Mesodermal cell (in vitro differentiated cells): ENCODE measurements around the gene GJD4.
A peak's percentile ranks its signal among the peaks of the same experiment; 100 is the strongest.

Experiments used
- H3K27ac ChIP-seq: 2 replicates; pipeline ENCODE4 v1.7.0; 2013; ENCODE audit warnings: mild to moderate bottlenecking, low read depth, low read length, moderate library complexity; ENCODE audit not compliant: severe bottlenecking
- H3K36me3 ChIP-seq: 2 replicates; pipeline ENCODE4 v1.7.1; 2013; ENCODE audit warnings: mild to moderate bottlenecking, low read length, moderate library complexity; ENCODE audit not compliant: control insufficient read depth, insufficient read depth
- H3K4me1 ChIP-seq: one replicate; pipeline ENCODE4 v1.7.1; 2013; ENCODE audit warnings: mild to moderate bottlenecking, low read length; ENCODE audit not compliant: insufficient read depth, control insufficient read depth, poor library complexity, severe bottlenecking
- H3K4me3 ChIP-seq: 2 replicates; pipeline ENCODE4 v1.7.0; 2013; ENCODE audit warnings: low read length, control low read depth, mild to moderate bottlenecking; ENCODE audit not compliant: insufficient read depth, poor library complexity, severe bottlenecking; ENCODE audit errors: extremely low read depth
- H3K9me3 ChIP-seq: 2 replicates; pipeline ENCODE4 v1.7.1; 2013; ENCODE audit warnings: mild to moderate bottlenecking, low read length, moderate library complexity; ENCODE audit not compliant: control insufficient read depth
- WGBS, 2 experiments: methylation state at CpG; one replicate each; pipeline ENCODE4 v1.1.5; 2013; ENCODE audit warnings: missing lambda C conversion rate in 2 of 2; ENCODE audit not compliant: insufficient coverage in 2 of 2; 5-methylcytosine and 5-hydroxymethylcytosine counted together

GJD4 gene

GRCh38 chr10:35614312-35614711, 9.2 kb downstream of the GJD4 start:
- no peak overlapping the region for H3K4me3 ChIP-seq
- H3K36me3 ChIP-seq = no peaks in the 10 kb centered on the region
- H3K9me3 ChIP-seq = peaks cover 10% of the 10 kb centered on the region
- 75 to 80% methylated on average over 3 to 4 of the region's 5 CpGs for WGBS, 2 experiments
- no peaks in the 10 kb centered on the region for H3K4me1 ChIP-seq
- no peak overlapping the region for H3K27ac ChIP-seq

DNA sequence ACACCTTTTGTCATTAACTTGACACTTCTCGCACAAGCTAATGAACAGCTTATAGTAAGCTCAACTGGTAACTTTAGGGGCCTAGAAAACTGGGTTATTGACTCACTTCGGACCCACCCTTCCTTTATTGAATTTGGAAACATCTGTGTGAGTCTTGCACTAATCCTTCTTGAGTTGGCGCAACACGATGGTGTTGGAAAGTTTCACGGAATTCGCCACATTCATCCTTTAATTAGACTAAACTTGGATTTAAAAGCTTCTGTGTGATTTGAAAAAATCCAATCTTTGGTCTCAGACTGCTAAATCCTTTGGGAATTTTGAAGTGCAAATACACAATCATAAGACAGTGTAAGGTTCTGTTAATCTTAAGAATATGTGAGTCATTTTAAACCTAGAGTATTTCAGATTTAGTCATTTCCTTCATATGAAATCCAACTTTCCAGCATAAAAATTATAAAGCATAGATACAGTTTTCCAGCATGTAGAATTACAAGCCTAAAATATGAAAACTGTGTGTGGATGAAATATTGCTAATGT, 21.9 kb downstream of the GJD4 start:
- Histone ChIP-seq H3K9me3 (no peaks in the 10 kb centered on the region), H3K27ac (no peak overlapping the region), H3K4me1 (no peaks in the 10 kb centered on the region), H3K36me3 (no peaks in the 10 kb centered on the region), H3K4me3 (no peak overlapping the region)
- WGBS, 2 experiments = 73 to 78% methylated on average over 2 to 4 of the region's 6 CpGs

DNA sequence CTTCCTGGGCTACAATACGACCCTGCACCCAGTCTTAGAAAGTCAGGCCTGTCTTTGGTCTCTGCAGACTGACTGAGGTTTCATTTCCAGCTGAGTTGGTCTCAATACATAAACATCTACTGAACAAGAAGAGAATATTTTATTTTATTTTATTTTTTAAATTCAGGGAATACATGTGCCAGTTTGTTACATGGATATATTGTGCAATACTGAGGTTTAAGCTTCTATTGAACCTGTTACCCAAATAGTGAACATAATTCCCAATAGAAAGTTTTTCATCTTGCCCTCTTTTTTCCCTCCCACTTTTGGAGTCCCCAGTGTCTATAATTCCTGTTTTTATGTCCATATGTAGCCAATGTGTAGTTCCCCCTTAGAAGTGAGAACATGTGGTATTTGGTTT, 26.3 kb downstream of the GJD4 start:
- WGBS, 2 experiments = 75% methylated on average over 1 of the region's 1 CpG; no CpG with 5 or more reads in 1 of the 2 experiments
- Histone ChIP-seq H3K9me3 (no peaks in the 10 kb centered on the region), H3K36me3 (no peaks in the 10 kb centered on the region), H3K4me3 (no peak overlapping the region), H3K27ac (no peak overlapping the region), H3K4me1 (peaks cover 4% of the 10 kb centered on the region)

DNA sequence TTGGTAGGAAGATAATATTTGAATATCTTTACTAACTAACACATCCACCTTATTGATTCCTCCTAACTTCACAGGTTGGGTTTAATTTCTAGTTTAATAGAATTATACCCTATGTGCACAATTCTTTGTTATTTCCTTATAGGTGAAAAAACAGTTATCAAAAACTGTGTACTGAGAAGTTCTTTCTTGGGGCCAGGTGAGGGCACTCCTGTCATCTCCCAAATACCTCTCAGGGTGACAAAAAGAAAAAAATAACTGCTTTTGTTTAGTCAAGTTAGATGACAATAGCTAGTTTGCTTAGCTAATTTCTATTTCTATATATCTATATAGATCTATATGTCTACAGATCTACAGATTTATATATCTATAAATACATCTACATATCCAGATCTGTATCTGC, 26.9 kb downstream of the GJD4 start:
- no peaks in the 10 kb centered on the region for H3K36me3 ChIP-seq
- H3K4me3 ChIP-seq = no peak overlapping the region
- peaks cover 8% of the 10 kb centered on the region for H3K4me1 ChIP-seq
- no peak overlapping the region for H3K27ac ChIP-seq
- no peaks in the 10 kb centered on the region for H3K9me3 ChIP-seq

GRCh38 chr10:35633006-35633980, 28.2 kb downstream of the GJD4 start:
- WGBS, 2 experiments = 81 to 84% methylated on average over 5 to 6 of the region's 12 CpGs
- Histone ChIP-seq H3K36me3 (no peaks in the 10 kb centered on the region), H3K4me1 (peaks cover 15% of the 10 kb centered on the region), H3K9me3 (no peaks in the 10 kb centered on the region), H3K4me3 (no peak overlapping the region), H3K27ac (no peak overlapping the region)

GRCh38 chr10:35635576-35635975, 30.4 kb downstream of the GJD4 start:
- Histone ChIP-seq H3K36me3 (no peaks in the 10 kb centered on the region), H3K4me3 (no peak overlapping the region), H3K27ac (no peak overlapping the region), H3K4me1 (peaks cover 18% of the 10 kb centered on the region), H3K9me3 (no peaks in the 10 kb centered on the region)
- WGBS, 2 experiments = 7 to 25% methylated on average over 3 to 6 of the region's 6 CpGs

- H3K36me3 ChIP-seq = no peaks in the 10 kb centered on the region
- H3K4me1 ChIP-seq = peaks cover 18% of the 10 kb centered on the region
- no peaks in the 10 kb centered on the region for H3K9me3 ChIP-seq
- no peak overlapping the region for H3K27ac ChIP-seq
- 12 to 50% methylated on average over 1 to 4 of the region's 7 CpGs for WGBS, 2 experiments
- peak overlapping the region; percentile 41 for H3K4me3 ChIP-seq
Observed at GRCh38 chr10:35636956-35637355, 31.8 kb downstream of the GJD4 start.

DNA sequence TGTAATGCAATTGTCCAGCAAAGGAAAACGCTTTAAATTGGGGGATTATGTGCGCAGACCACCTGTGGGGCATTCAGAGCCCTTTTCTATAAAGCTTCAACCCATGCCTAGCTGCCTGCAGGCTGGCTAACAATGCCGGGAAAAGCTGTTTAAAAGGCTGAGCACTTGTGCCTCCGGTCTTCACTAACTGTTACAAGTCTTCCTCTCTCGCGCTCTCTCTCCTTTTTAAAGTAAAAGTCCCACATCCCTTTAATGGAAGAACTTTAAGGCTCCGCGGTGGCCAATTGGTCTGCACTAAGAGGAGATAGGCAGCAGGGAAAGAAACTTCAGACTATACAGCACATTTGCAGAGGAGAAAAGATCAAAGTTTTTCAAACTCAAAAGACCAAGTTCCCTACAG, 32.3 kb downstream of the GJD4 start:
- Histone ChIP-seq H3K9me3 (no peaks in the 10 kb centered on the region), H3K4me1 (peaks cover 18% of the 10 kb centered on the region), H3K4me3 (peak overlapping the region; percentile 41), H3K36me3 (no peaks in the 10 kb centered on the region), H3K27ac (no peak overlapping the region)
- 0% methylated on average over 3 of the region's 8 CpGs for WGBS, 2 experiments

GRCh38 chr10:35638101-35638500, 33.0 kb downstream of the GJD4 start:
- H3K27ac ChIP-seq = no peak overlapping the region
- H3K9me3 ChIP-seq = no peaks in the 10 kb centered on the region
- H3K4me1 ChIP-seq = peaks cover 18% of the 10 kb centered on the region
- WGBS, 2 experiments = 18 to 80% methylated on average over 1 to 2 of the region's 4 CpGs
- H3K36me3 ChIP-seq = no peaks in the 10 kb centered on the region
- peak overlapping the region; percentile 41 for H3K4me3 ChIP-seq

DNA sequence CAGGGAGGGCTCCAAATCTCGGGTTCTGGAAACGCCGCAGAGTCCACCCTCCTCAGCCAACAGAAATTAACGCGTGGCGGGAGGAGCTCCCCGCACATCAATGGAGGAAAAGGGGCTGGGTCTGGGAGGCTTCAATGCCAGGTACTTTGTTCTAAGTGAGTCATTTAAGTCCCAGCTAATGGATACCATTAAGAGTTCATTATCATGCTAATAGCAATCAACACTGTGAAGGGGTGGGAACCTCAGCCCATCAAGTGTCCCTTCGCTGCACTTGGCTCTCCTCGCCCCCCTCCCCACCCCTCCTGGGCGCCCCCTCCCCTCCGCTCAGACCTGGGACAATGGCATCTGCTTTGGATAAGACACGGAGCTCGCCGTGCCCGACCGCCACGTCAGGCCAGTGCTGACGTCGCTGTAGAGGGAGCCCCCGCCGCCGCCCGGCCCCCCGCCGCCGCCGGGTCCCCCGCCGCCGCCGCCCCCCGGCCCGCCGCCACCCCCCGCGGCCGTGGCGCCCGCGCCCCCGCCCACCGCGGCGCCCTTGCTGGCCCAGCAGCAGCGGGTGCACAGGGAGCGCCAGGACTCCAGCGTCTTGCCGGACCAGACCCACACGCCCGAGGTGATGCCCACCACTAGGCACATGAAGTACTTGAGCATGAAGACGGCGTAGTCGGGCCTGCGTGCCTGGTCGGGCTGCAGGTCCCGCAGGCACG, 34.0 kb downstream of the GJD4 start:
- Histone ChIP-seq H3K9me3 (no peaks in the 10 kb centered on the region), H3K36me3 (no peaks in the 10 kb centered on the region), H3K4me1 (peaks cover 23% of the 10 kb centered on the region), H3K27ac (no peak overlapping the region), H3K4me3 (peak overlapping the region; percentile 41)
- 3 to 6% methylated on average over 11 to 18 of the region's 57 CpGs for WGBS, 2 experiments
